Measurements from ENCODE around the gene MAL.
A peak's percentile ranks its signal among the peaks of the same experiment; 100 is the strongest.

The MAL gene

GRCh38 chr2:95061601-95062183 is 36.2 kb downstream of the MAL start:
- TF ChIP-seq, protein P1, sequence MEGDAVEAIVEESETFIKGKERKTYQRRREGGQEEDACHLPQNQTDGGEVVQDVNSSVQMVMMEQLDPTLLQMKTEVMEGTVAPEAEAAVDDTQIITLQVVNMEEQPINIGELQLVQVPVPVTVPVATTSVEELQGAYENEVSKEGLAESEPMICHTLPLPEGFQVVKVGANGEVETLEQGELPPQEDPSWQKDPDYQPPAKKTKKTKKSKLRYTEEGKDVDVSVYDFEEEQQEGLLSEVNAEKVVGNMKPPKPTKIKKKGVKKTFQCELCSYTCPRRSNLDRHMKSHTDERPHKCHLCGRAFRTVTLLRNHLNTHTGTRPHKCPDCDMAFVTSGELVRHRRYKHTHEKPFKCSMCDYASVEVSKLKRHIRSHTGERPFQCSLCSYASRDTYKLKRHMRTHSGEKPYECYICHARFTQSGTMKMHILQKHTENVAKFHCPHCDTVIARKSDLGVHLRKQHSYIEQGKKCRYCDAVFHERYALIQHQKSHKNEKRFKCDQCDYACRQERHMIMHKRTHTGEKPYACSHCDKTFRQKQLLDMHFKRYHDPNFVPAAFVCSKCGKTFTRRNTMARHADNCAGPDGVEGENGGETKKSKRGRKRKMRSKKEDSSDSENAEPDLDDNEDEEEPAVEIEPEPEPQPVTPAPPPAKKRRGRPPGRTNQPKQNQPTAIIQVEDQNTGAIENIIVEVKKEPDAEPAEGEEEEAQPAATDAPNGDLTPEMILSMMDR (IDR thresholded peaks at IDR 0.05; ENCODE audit: low read depth, low read length) = no peak
- TF ChIP-seq MAX (IDR thresholded peaks at IDR 0.05; ENCODE audit: low read depth, low read length) (no peak), MYC (IDR thresholded peaks at IDR 0.05; ENCODE audit: low read depth, low read length) (no peak), POLR2A (IDR thresholded peaks at IDR 0.05; ENCODE audit: extremely low read depth, insufficient read length) (no peak)
- no peak overlapping the region for H3K4me3 ChIP-seq (ENCODE audit: low read depth, low read length)
- no peak for DNase-seq (ENCODE audit: low read depth)

DNA sequence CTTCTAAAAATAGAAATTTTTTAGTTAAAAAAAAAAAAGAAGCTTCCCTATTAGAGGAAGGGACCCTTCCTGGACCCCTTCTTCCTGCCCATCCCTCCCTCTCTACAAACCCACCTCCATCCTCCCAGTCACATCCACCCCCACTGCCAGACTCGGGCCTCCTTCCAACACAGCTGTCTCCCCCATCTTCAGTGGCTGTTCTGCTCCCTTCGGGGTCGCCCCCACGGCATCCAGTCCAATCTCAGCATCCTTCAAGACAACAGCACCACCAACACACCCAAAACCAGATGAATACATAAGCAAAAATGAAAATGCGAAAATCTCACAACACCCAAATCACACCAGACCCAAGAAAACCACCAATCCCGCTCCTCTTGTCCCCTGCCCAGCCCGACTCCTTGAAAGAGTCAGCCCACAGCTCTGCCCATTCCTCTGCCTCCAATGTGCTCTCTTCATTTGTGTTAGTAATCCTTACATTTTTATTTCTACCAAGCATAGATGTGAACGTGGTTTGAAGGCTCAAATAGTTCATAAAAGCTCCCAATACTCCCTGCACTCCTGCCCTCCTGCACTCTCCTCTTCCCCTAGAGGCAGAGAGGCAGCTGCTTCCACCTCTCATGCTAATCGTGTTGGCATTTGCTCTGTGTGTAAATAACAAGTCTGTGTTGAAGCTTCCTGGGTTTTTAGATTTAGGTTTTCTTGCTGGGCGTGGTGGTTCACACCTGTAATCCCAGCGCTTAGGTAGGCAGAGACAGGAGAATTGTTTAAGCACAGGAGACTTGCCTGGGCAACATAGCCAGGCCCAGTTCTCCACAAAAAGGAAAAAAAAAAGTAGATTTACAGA is 37.0 kb downstream of the MAL start:
- DNase-seq (ENCODE audit: low read depth) = no peak
- no peak overlapping the region for H3K4me3 ChIP-seq (ENCODE audit: low read depth, low read length)
- TF ChIP-seq, protein P1 (IDR thresholded peaks at IDR 0.05; ENCODE audit: low read depth, low read length) = no peak
- TF ChIP-seq MYC (IDR thresholded peaks at IDR 0.05; ENCODE audit: low read depth, low read length) (no peak), MAX (IDR thresholded peaks at IDR 0.05; ENCODE audit: low read depth, low read length) (no peak), POLR2A (IDR thresholded peaks at IDR 0.05; ENCODE audit: extremely low read depth, insufficient read length) (no peak)

DNA sequence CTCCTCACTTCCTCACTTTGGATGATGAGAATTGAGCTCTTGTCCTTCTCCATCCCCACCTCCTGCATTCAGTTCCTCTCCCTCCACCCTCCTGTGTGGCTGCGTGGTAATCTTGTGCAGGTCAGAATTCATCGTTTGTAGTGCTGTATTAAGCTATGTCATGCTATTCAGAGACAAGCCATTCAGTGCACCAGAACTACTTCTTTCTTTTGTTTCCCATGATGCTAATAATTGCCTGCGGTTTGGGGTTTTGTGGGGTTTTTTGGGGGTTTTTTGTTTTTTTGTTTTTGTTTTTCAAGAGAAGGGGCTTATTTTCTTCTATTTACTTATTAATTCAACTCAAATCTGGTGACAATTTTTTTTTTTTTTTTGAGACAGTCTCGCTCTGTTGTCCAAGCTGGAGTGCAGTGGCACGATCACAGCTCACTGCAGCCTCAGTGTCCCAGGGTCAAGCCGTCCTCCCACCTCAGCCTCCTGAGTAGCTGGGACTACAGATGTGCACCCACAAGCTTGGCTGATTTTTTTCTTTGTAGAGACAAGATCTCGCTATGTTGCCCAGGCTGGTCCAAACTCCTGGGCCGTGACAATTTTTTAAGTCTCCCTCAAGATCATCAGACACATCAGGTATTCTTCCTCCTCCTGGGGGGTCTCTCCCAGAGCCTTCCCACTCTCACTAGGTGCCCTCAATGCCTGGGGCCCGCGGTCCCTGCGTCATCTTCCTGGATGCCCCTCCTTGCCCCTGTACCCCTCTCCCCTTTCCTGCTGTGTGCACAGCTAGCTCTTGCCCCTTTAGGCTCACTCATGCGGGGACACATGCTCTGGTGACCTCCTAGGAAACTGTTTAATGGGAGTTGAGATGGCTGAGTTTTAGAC is 37.8 kb downstream of the MAL start:
- H3K4me3 ChIP-seq (ENCODE audit: low read depth, low read length) = no peak overlapping the region
- TF ChIP-seq MAX (IDR thresholded peaks at IDR 0.05; ENCODE audit: low read depth, low read length) (no peak), MYC (IDR thresholded peaks at IDR 0.05; ENCODE audit: low read depth, low read length) (no peak), POLR2A (IDR thresholded peaks at IDR 0.05; ENCODE audit: extremely low read depth, insufficient read length) (no peak)
- TF ChIP-seq, protein P1 (IDR thresholded peaks at IDR 0.05; ENCODE audit: low read depth, low read length) = no peak
- peak; percentile 23 for DNase-seq (ENCODE audit: low read depth)

- TF ChIP-seq POLR2A (IDR thresholded peaks at IDR 0.05; ENCODE audit: extremely low read depth, insufficient read length) = no peak
- DNase-seq (ENCODE audit: low read depth) = no peak
- H3K4me3 ChIP-seq (ENCODE audit: low read depth, low read length) = no peak overlapping the region
Measured at GRCh38 chr2:95068256-95068655, 42.7 kb downstream of the MAL start.

DNA sequence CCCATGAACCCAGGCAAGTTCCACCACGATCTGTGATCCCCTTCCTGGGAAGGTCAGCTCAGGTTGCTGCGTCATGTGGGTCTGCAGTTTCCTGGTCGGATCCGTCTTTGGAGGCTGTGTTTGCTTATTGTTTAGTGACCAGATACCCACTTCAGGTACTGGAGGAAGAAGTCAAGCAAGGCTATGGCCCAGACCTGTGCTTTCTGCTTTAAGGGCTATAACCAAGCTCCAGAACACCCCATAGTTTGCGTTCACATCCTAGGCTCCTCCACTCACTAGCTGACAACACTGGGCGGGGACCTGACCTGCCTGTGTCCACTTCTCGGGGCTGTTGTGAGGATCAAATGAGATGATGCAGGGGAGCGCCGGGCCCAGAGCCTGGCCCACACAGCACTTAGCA is 44.0 kb downstream of the MAL start:
- DNase-seq (ENCODE audit: low read depth) = no peak
- no peak overlapping the region for H3K4me3 ChIP-seq (ENCODE audit: low read depth, low read length)
- no peak for TF ChIP-seq POLR2A (IDR thresholded peaks at IDR 0.05; ENCODE audit: extremely low read depth, insufficient read length)
- TF ChIP-seq MYC (IDR thresholded peaks at IDR 0.05; ENCODE audit: low read depth, low read length) = no peak
- TF ChIP-seq MAX (IDR thresholded peaks at IDR 0.05; ENCODE audit: low read depth, low read length) = no peak
- TF ChIP-seq, protein P1 (IDR thresholded peaks at IDR 0.05; ENCODE audit: low read depth, low read length) = no peak

DNA sequence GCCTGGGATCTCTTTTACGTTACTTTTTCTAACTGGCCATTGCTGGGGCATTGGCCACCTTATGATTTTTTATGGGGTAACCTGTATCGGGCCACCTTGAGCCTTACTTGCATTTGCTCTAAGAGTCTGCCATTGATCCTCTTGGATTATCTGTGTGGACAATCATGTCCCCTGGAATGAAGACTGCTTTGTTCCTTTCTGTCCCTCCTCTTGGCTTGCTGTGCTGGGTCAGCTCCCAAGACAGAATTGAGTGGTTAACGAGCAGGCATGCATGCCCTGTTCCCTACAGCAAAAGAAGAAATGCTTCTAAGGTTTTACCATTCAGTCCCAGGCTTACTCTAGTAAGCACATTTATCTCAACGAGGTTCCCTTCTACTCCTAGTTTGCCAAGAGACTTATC is 46.3 kb downstream of the MAL start:
- no peak for TF ChIP-seq MYC (IDR thresholded peaks at IDR 0.05; ENCODE audit: low read depth, low read length)
- no peak for TF ChIP-seq POLR2A (IDR thresholded peaks at IDR 0.05; ENCODE audit: extremely low read depth, insufficient read length)
- TF ChIP-seq, protein P1 (IDR thresholded peaks at IDR 0.05; ENCODE audit: low read depth, low read length) = no peak
- no peak for TF ChIP-seq MAX (IDR thresholded peaks at IDR 0.05; ENCODE audit: low read depth, low read length)
- H3K4me3 ChIP-seq (ENCODE audit: low read depth, low read length) = no peak overlapping the region
- no peak for DNase-seq (ENCODE audit: low read depth)
